GM12878 (cell line): ENCODE measurements around the gene AP3B1.

Experiments used
- POLR2A ChIP-seq: IDR thresholded peaks from 2 replicates; pipeline ENCODE4 v1.6.1; 2011; ENCODE audit warnings: low read depth, mild to moderate bottlenecking, low read length
- RCOR1 ChIP-seq: conservative IDR thresholded peaks from 2 replicates; pipeline ENCODE4 v1.6.1; 2012; ENCODE audit warnings: low read depth, low read length, improper control_type of control experiment
- SPI1 ChIP-seq: IDR thresholded peaks from 2 replicates; pipeline ENCODE4 v1.6.1; 2011; ENCODE audit warnings: low read depth, mild to moderate bottlenecking, low read length, moderate library complexity, borderline replicate concordance; ENCODE audit not compliant: insufficient read depth

DNA sequence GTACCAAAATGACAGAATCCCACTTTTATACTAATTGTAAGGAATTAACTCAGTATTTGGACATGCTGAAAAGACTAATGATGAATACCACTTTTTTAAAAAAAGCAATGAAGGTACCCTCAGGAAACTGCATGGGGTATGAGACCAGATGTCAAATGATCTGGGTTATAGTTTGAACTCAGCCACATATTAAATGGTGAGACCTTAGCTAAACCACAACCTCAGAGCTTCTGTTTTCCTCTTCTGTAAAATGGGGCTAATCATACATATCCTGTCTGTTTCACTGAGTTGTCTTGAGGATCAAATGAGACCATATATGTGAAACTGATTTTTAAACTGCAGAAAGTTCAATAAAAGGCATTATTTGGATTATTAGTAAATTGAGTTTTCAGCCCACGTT, 238.4 kb downstream of the AP3B1 start:
- no peak for TF ChIP-seq SPI1
- no peak for TF ChIP-seq POLR2A
- TF ChIP-seq RCOR1: no peak
